NCI-H1417 treated with DMSO at 0.1 percent for 48 hours (cell line): ENCODE data around the gene POFUT2.
"Not testable (repeated sequence)": the region's sequence is repeated elsewhere in the genome, so short reads cannot be mapped to it uniquely, and the experiment has no call there.

Source experiments
- DNase-seq: peaks from one replicate; lab custom pipeline; 2025; lab: John Stamatoyannopoulos, UW

The POFUT2 gene

GRCh38 chr21:45326169-45326851 is 38.6 kb upstream of the POFUT2 start:
- no peak for DNase-seq

GRCh38 chr21:45325206-45326168 is 37.8 kb upstream of the POFUT2 start:
- DNase-seq, result no peak

- no peak for DNase-seq
Measured at GRCh38 chr21:45324489-45325205, 37.0 kb upstream of the POFUT2 start.

GRCh38 chr21:45323487-45324311 is 36.0 kb upstream of the POFUT2 start:
- DNase-seq, result no peak

GRCh38 chr21:45322960-45323461 is 35.3 kb upstream of the POFUT2 start:
- DNase-seq, result no peak

GRCh38 chr21:45322231-45322959 is 34.7 kb upstream of the POFUT2 start:
- DNase-seq, result no peak

- DNase-seq, result no peak
Measured at GRCh38 chr21:45320261-45321025, 32.7 kb upstream of the POFUT2 start.

- DNase-seq, result no peak
Measured at GRCh38 chr21:45319461-45320211, 31.9 kb upstream of the POFUT2 start.

- DNase-seq, result no peak
Measured at GRCh38 chr21:45318556-45319404, 31.1 kb upstream of the POFUT2 start.

- no peak for DNase-seq
Measured at GRCh38 chr21:45318146-45318555, 30.5 kb upstream of the POFUT2 start.

- DNase-seq, result no peak
Measured at GRCh38 chr21:45317398-45318145, 29.9 kb upstream of the POFUT2 start.

- no peak for DNase-seq
Measured at GRCh38 chr21:45316871-45317397, 29.2 kb upstream of the POFUT2 start.

- not testable (repeated sequence) for DNase-seq
Measured at GRCh38 chr21:45315676-45316470, 28.2 kb upstream of the POFUT2 start.

GRCh38 chr21:45313682-45314081 is 26.0 kb upstream of the POFUT2 start:
- DNase-seq, result no peak

GRCh38 chr21:45313015-45313414 is 25.3 kb upstream of the POFUT2 start:
- DNase-seq, result no peak

- DNase-seq, result no peak
Measured at GRCh38 chr21:45312296-45312695, 24.6 kb upstream of the POFUT2 start.
